HepG2 (cell line): ENCODE data around the gene FNDC3A. TPM values are rescaled to one million over a fixed set of nuclear protein-coding genes. Genes with fewer than 3 reads are reported as not detected.

Source experiments
- BRCA1 ChIP-seq: sonication (generic); formaldehyde crosslinking; IDR thresholded peaks from 2 replicates; pipeline ENCODE4 v1.4.0; 2020; ENCODE audit warnings: missing genetic modification reagents
- GATAD1 ChIP-seq: IDR thresholded peaks from 2 replicates; pipeline ENCODE4 v1.6.1; 2016; ENCODE audit warnings: missing genetic modification reagents, missing compliant biosample characterization
- KAT8 ChIP-seq: IDR thresholded peaks from 2 replicates; pipeline ENCODE4 v1.6.1; 2016; ENCODE audit warnings: missing genetic modification reagents, missing compliant biosample characterization
- POLR2A ChIP-seq, 2 experiments: IDR thresholded peaks; 2 replicates each; pipeline ENCODE4 v1.6.1; 2011; ENCODE audit warnings: low read depth in 2 of 2, low read length in 2 of 2, mild to moderate bottlenecking in 1 of 2, moderate library complexity in 1 of 2; ENCODE audit not compliant: insufficient read depth in 1 of 2
- polyA plus RNA-seq, 8 experiments: library from polyadenylated mRNA; depleted of rRNA in 3 of 8; stranded (reverse) in 7 of 8; unstranded in 1 of 8; fragments of >200 nt; fragmentation: Illumina TruSeq in 4 of 8; extraction: Trizol in 4 of 8; gene quantifications; 2 replicates each; pipeline versions ENCODE4 v1.2.1 to v1.2.3, GENCODE V29; 2011 to 2016; ENCODE audit warnings: low read depth in 4 of 8, missing spikeins in 1 of 8, mixed read lengths in 1 of 8; ENCODE audit not compliant: insufficient read depth in 1 of 8
- total RNA-seq, 5 experiments: library from RNA; depleted of rRNA; stranded (reverse); fragments of >200 nt; fragmentation: Illumina TruSeq; extraction: Trizol; gene quantifications; 2 replicates each; pipeline ENCODE4 v1.2.3, GENCODE V29; 2016; ENCODE audit warnings: low read depth in 1 of 5
- TF ChIP-seq, protein P1 (sequence below): sonication (generic); formaldehyde crosslinking; IDR thresholded peaks from 2 replicates; pipeline ENCODE4 v1.5.0; 2020; ENCODE audit warnings: mild to moderate bottlenecking, missing genetic modification reagents, borderline replicate concordance
- TF ChIP-seq, protein P2 (sequence below): sonication (generic); formaldehyde crosslinking; conservative IDR thresholded peaks from 2 replicates; pipeline ENCODE4 v1.5.0; 2020; ENCODE audit warnings: missing genetic modification reagents
- TF ChIP-seq, protein P3 (sequence below): IDR thresholded peaks from 2 replicates; pipeline ENCODE4 v1.6.1; 2016; ENCODE audit warnings: control low read depth
- TF ChIP-seq, protein P4 (sequence below): IDR thresholded peaks from 2 replicates; pipeline ENCODE4 v1.6.1; 2016; ENCODE audit warnings: low read depth, borderline replicate concordance

FNDC3A gene
- total and polyA plus RNA-seq, 2 of the 13 experiments (the other 11 are each of a cell fraction or from before 2014, with no cell fraction given), result 36.7 to 39.3 TPM

DNA sequence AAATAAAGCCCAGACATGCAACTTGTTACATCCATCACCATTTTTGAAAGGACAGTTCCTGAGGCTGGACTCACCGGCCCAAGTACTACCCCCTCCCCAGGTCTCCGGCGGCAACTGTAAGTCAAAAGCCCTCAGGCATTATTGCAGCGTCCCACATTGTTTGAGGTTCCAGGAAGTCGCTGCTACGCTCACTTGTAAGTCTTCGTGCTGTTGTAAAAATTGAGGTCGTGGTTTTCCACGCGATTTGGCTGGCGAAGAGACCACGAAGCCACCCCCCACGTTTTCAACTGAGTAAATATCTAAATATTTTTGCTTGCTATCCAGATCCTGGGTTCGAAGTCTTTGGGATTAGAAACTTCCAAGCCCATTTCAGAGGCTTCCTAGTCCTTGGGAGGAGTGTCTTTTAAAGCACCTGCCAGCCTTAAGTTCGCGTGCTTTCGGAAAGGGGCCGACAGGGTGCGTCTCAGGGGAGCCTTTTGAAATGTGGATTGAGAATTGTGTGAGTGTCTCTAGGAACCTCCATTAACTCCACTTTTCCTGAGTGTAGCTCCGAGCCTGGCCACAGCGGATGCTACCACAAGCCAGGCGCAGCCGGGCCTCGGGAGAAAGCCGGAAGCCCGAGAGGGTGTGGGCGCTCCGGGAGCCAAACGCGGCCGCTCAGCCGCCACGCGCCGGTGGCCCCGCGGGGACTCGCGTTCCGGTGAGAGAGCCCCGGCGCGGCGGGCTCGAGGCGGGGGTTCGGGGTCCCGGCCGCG is 434 bp upstream of the FNDC3A start (continued):
- TF ChIP-seq, protein P1, sequence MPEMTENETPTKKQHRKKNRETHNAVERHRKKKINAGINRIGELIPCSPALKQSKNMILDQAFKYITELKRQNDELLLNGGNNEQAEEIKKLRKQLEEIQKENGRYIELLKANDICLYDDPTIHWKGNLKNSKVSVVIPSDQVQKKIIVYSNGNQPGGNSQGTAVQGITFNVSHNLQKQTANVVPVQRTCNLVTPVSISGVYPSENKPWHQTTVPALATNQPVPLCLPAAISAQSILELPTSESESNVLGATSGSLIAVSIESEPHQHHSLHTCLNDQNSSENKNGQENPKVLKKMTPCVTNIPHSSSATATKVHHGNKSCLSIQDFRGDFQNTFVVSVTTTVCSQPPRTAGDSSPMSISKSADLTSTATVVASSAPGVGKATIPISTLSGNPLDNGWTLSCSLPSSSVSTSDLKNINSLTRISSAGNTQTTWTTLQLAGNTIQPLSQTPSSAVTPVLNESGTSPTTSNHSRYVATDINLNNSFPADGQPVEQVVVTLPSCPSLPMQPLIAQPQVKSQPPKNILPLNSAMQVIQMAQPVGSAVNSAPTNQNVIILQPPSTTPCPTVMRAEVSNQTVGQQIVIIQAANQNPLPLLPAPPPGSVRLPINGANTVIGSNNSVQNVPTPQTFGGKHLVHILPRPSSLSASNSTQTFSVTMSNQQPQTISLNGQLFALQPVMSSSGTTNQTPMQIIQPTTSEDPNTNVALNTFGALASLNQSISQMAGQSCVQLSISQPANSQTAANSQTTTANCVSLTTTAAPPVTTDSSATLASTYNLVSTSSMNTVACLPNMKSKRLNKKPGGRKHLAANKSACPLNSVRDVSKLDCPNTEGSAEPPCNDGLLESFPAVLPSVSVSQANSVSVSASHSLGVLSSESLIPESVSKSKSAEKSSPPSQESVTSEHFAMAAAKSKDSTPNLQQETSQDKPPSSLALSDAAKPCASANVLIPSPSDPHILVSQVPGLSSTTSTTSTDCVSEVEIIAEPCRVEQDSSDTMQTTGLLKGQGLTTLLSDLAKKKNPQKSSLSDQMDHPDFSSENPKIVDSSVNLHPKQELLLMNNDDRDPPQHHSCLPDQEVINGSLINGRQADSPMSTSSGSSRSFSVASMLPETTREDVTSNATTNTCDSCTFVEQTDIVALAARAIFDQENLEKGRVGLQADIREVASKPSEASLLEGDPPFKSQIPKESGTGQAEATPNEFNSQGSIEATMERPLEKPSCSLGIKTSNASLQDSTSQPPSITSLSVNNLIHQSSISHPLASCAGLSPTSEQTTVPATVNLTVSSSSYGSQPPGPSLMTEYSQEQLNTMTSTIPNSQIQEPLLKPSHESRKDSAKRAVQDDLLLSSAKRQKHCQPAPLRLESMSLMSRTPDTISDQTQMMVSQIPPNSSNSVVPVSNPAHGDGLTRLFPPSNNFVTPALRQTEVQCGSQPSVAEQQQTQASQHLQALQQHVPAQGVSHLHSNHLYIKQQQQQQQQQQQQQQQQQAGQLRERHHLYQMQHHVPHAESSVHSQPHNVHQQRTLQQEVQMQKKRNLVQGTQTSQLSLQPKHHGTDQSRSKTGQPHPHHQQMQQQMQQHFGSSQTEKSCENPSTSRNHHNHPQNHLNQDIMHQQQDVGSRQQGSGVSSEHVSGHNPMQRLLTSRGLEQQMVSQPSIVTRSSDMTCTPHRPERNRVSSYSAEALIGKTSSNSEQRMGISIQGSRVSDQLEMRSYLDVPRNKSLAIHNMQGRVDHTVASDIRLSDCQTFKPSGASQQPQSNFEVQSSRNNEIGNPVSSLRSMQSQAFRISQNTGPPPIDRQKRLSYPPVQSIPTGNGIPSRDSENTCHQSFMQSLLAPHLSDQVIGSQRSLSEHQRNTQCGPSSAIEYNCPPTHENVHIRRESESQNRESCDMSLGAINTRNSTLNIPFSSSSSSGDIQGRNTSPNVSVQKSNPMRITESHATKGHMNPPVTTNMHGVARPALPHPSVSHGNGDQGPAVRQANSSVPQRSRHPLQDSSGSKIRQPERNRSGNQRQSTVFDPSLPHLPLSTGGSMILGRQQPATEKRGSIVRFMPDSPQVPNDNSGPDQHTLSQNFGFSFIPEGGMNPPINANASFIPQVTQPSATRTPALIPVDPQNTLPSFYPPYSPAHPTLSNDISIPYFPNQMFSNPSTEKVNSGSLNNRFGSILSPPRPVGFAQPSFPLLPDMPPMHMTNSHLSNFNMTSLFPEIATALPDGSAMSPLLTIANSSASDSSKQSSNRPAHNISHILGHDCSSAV (CRISPR knock-in tag), result no peak
- TF ChIP-seq, protein P2, sequence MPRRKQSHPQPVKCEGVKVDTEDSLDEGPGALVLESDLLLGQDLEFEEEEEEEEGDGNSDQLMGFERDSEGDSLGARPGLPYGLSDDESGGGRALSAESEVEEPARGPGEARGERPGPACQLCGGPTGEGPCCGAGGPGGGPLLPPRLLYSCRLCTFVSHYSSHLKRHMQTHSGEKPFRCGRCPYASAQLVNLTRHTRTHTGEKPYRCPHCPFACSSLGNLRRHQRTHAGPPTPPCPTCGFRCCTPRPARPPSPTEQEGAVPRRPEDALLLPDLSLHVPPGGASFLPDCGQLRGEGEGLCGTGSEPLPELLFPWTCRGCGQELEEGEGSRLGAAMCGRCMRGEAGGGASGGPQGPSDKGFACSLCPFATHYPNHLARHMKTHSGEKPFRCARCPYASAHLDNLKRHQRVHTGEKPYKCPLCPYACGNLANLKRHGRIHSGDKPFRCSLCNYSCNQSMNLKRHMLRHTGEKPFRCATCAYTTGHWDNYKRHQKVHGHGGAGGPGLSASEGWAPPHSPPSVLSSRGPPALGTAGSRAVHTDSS, result no peak
- TF ChIP-seq GATAD1 (CRISPR knock-in tag), result peak; percentile 29; the same call in 1 of the 2 replicates
- TF ChIP-seq, protein P3, sequence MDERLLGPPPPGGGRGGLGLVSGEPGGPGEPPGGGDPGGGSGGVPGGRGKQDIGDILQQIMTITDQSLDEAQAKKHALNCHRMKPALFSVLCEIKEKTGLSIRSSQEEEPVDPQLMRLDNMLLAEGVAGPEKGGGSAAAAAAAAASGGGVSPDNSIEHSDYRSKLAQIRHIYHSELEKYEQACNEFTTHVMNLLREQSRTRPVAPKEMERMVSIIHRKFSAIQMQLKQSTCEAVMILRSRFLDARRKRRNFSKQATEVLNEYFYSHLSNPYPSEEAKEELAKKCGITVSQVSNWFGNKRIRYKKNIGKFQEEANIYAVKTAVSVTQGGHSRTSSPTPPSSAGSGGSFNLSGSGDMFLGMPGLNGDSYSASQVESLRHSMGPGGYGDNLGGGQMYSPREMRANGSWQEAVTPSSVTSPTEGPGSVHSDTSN (CRISPR knock-in tag), result no peak
- peak; percentile 49 to 67 for TF ChIP-seq POLR2A (IDR thresholded peaks at IDR 0.05; ENCODE audit: insufficient read depth in 1 of 2, low read depth in 2 of 2, low read length in 2 of 2)
- peak; percentile 4; the same call in 1 of the 2 replicates for TF ChIP-seq KAT8 (CRISPR knock-in tag)
- TF ChIP-seq, protein P4, sequence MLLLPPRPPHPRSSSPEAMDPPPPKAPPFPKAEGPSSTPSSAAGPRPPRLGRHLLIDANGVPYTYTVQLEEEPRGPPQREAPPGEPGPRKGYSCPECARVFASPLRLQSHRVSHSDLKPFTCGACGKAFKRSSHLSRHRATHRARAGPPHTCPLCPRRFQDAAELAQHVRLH (CRISPR knock-in tag), result no peak
- TF ChIP-seq BRCA1, result no peak
